ENCODE results near the gene HDDC3. TPM values are rescaled to one million over a fixed set of nuclear protein-coding genes. Genes with fewer than 3 reads are reported as not detected.
A peak's percentile ranks its signal among the peaks of the same experiment; 100 is the strongest.

The HDDC3 gene
- total and polyA plus RNA-seq, 9 of the 15 experiments (the other 6 are each of a cell fraction or from before 2014, with no cell fraction given), result 14.9 to 55.8 (median 36.9) TPM

- TF ChIP-seq TRIM25 (IDR thresholded peaks at IDR 0.05; ENCODE audit: borderline replicate concordance) (no peak), BRCA1 (IDR thresholded peaks at IDR 0.05) (no peak), BRCA1 (CRISPR knock-in tag; IDR thresholded peaks at IDR 0.05) (no peak), ZNF592 (IDR thresholded peaks at IDR 0.05) (peak; percentile 82), DIDO1 (tag; IDR thresholded peaks at IDR 0.05; ENCODE audit: low read depth) (peak; percentile 28; the same call in 1 of the 2 replicates), HLTF (IDR thresholded peaks at IDR 0.05) (peak; percentile 96; the same call in 1 of the 2 replicates), ZNF280B (CRISPR knock-in tag; IDR thresholded peaks at IDR 0.05) (no peak), BCLAF1 (IDR thresholded peaks at IDR 0.05; ENCODE audit: borderline replicate concordance in 1 of 2, control insufficient read depth in 1 of 2, low read depth in 2 of 2, low read length in 1 of 2) (no peak), ZNF41 (CRISPR knock-in tag; conservative IDR thresholded peaks at IDR 0.05) (peak; percentile 76; the same call in 1 of the 2 replicates), ZNF76 (CRISPR knock-in tag; IDR thresholded peaks at IDR 0.05; ENCODE audit: borderline replicate concordance) (no peak), CTCFL (IDR thresholded peaks at IDR 0.05; ENCODE audit: borderline replicate concordance, insufficient read depth, low read depth, low read length, poor library complexity, severe bottlenecking) (no peak), FOXJ3 (CRISPR knock-in tag; IDR thresholded peaks at IDR 0.05) (no peak), RAD51 (IDR thresholded peaks at IDR 0.05; ENCODE audit: borderline replicate concordance, low read depth) (peak; percentile 82)
Measured at GRCh38 chr15:90901175-90902039, 30.9 kb downstream of the HDDC3 start (continued).
